ENCODE measurements around the gene VPS8.

Gene VPS8

GRCh38 chr3:184773283-184774186 lies 38.4 kb upstream of the VPS8 start:
- Histone ChIP-seq H3K27me3 (replicated peaks; ENCODE audit: control insufficient read depth, insufficient read depth, low read length) (no peaks in the 10 kb centered on the region), H3K9ac (ENCODE audit: low read length) (peak overlapping the region; percentile 53), H3K36me3 (ENCODE audit: control insufficient read depth, insufficient read depth, low read length, severe bottlenecking) (no peaks in the 10 kb centered on the region), H3K9me3 (ENCODE audit: control insufficient read depth, low read length) (no peaks in the 10 kb centered on the region), H3K4me3 (ENCODE audit: low read length) (peak overlapping the region; percentile 32), H3K4me1 (ENCODE audit: control insufficient read depth, insufficient read depth, low read length) (peaks cover 7% of the 10 kb centered on the region)
- DNase-seq (ENCODE audit: low read depth) = no peak

DNA sequence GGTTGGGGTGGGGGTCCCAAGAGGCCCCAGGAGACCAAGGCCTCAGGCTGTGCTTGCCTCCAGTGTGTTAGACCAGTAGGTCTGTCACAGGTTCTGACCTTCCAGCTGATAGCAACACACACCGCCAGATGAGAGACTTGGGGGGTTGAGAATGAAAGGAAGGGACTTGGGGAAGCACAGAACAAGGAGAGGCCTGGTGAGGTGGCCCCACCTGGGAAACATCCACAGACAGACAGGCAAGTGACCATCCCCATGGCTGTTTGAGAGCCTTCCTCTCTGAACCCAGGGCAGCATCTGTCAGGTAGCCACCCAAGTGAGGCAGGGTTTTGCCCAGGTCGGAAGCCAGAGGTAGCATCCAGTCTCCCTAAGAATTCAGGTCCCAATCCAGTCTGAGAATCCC lies 35.0 kb upstream of the VPS8 start:
- peaks cover 9% of the 10 kb centered on the region for H3K27me3 ChIP-seq (replicated peaks; ENCODE audit: control insufficient read depth, insufficient read depth, low read length)
- no peak for DNase-seq (ENCODE audit: low read depth)
- H3K9me3 ChIP-seq (ENCODE audit: control insufficient read depth, low read length) = no peaks in the 10 kb centered on the region
- H3K4me3 ChIP-seq (ENCODE audit: low read length) = no peak overlapping the region
- H3K4me1 ChIP-seq (ENCODE audit: control insufficient read depth, insufficient read depth, low read length) = peaks cover 7% of the 10 kb centered on the region
- no peaks in the 10 kb centered on the region for H3K36me3 ChIP-seq (ENCODE audit: control insufficient read depth, insufficient read depth, low read length, severe bottlenecking)
- H3K9ac ChIP-seq (ENCODE audit: low read length) = no peak overlapping the region

GRCh38 chr3:184777566-184778356 lies 34.2 kb upstream of the VPS8 start:
- Histone ChIP-seq H3K36me3 (ENCODE audit: control insufficient read depth, insufficient read depth, low read length, severe bottlenecking) (no peaks in the 10 kb centered on the region), H3K9me3 (ENCODE audit: control insufficient read depth, low read length) (no peaks in the 10 kb centered on the region), H3K4me3 (ENCODE audit: low read length) (no peak overlapping the region), H3K9ac (ENCODE audit: low read length) (no peak overlapping the region), H3K27me3 (replicated peaks; ENCODE audit: control insufficient read depth, insufficient read depth, low read length) (peaks cover 9% of the 10 kb centered on the region), H3K4me1 (ENCODE audit: control insufficient read depth, insufficient read depth, low read length) (peaks cover 7% of the 10 kb centered on the region)
- DNase-seq (ENCODE audit: low read depth) = peak; percentile 97

DNA sequence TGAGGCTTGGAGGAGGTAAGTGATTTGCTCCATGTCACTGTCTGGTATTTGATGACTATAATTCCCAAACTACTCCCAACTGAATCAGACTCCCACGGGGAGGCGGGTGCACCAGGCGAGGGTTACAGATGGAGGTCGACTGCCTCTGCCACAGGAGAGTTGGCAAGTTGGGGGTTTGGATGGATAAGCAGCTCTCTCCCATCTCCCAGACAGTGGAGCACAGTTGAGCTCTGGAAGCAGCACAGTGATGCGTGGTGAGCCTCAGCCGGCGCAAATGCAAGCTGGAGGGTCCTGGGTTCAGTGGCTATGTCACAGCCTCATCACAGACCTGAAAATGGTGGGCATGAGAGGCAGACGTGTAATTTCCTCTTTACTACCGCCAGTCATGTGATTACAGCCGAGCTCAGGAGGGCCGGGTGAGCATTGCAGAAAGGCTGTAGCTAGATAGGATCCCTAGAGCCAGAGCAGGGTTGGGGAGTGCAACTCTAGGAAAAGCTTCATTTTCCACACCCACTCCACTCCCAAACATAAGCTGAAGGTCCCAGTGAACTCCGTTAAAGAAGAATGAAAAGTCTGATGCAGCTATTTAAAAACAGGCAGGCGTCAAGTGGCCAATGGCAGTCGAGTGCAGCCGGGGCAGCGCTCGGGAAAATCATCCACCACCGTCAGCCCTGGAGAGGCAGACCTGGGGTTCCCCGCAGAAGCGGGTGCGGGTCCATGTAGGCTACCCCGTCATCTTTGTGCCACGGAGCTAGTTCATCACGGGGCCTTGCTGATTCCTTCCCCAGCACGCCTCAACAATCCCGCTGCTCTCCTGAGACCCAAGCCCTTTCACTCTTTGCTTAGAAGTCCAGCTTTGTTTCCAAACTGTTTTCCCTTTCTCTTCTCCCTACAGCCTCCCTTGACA lies 33.3 kb upstream of the VPS8 start:
- H3K4me1 ChIP-seq (ENCODE audit: control insufficient read depth, insufficient read depth, low read length) = peaks cover under 1% of the 10 kb centered on the region
- peak overlapping the region; percentile 54 for H3K4me3 ChIP-seq (ENCODE audit: low read length)
- no peak for DNase-seq (ENCODE audit: low read depth)
- no peaks in the 10 kb centered on the region for H3K36me3 ChIP-seq (ENCODE audit: control insufficient read depth, insufficient read depth, low read length, severe bottlenecking)
- H3K9ac ChIP-seq (ENCODE audit: low read length) = no peak overlapping the region
- peaks cover 9% of the 10 kb centered on the region for H3K27me3 ChIP-seq (replicated peaks; ENCODE audit: control insufficient read depth, insufficient read depth, low read length)
- no peaks in the 10 kb centered on the region for H3K9me3 ChIP-seq (ENCODE audit: control insufficient read depth, low read length)

- DNase-seq (ENCODE audit: low read depth) = peak; percentile 21
These were observed 30.9 kb upstream of the VPS8 start for GRCh38 chr3:184780981-184781515.

DNA sequence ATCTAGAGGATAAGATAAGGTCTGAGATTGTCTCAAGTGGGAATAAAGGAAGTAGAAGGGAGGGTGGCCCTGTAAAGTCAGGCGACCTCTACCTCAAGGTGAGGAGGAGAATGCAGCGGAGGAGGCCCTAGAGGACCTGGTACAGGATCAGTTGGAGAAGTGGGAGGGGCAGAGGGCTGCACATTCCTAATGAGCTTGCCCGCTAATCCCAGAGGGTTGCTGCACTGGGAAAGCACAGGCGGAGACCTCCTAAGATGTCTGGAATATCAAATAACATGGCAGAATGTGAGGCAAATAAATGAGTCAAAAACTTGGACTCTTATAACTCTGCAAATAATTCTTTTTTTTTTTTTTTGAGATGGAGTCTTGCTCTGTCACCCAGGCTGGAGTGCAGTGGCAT lies 30.2 kb upstream of the VPS8 start:
- H3K9ac ChIP-seq (ENCODE audit: low read length) = no peak overlapping the region
- no peaks in the 10 kb centered on the region for H3K36me3 ChIP-seq (ENCODE audit: control insufficient read depth, insufficient read depth, low read length, severe bottlenecking)
- peaks cover 9% of the 10 kb centered on the region for H3K27me3 ChIP-seq (replicated peaks; ENCODE audit: control insufficient read depth, insufficient read depth, low read length)
- DNase-seq (ENCODE audit: low read depth) = peak; percentile 20
- H3K9me3 ChIP-seq (ENCODE audit: control insufficient read depth, low read length) = no peaks in the 10 kb centered on the region
- H3K4me1 ChIP-seq (ENCODE audit: control insufficient read depth, insufficient read depth, low read length) = peaks cover 14% of the 10 kb centered on the region
- no peak overlapping the region for H3K4me3 ChIP-seq (ENCODE audit: low read length)

More at GRCh38 chr3:184780981-184781515, 30.9 kb upstream of the VPS8 start:
- no peaks in the 10 kb centered on the region for H3K9me3 ChIP-seq (ENCODE audit: control insufficient read depth, low read length)
- no peak overlapping the region for H3K4me3 ChIP-seq (ENCODE audit: low read length)
- H3K36me3 ChIP-seq (ENCODE audit: control insufficient read depth, insufficient read depth, low read length, severe bottlenecking) = no peaks in the 10 kb centered on the region
- H3K27me3 ChIP-seq (replicated peaks; ENCODE audit: control insufficient read depth, insufficient read depth, low read length) = peaks cover 9% of the 10 kb centered on the region
- no peak overlapping the region for H3K9ac ChIP-seq (ENCODE audit: low read length)
- peaks cover 6% of the 10 kb centered on the region for H3K4me1 ChIP-seq (ENCODE audit: control insufficient read depth, insufficient read depth, low read length)

DNA sequence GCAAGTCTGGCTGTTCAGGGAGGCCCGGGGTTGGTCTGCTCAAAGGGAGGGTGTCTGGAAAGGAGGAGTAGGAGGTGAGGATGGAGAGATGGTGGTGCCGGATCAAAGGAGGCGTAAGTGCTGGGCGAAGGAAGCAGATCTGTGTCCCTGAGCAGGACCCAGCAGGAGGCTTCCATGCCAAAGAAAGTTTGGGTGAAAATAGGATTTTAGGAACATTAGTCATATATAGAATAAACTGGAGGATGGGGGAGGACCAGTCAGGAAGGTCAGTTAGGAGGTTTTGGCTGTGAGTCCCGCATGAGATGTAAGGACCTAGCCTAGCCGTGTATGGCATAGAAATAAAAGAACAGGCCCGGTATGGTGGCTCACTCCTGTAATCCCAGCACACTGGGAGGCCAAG lies 28.6 kb upstream of the VPS8 start:
- Histone ChIP-seq H3K4me3 (ENCODE audit: low read length) (no peak overlapping the region), H3K27me3 (replicated peaks; ENCODE audit: control insufficient read depth, insufficient read depth, low read length) (peaks cover 9% of the 10 kb centered on the region), H3K9ac (ENCODE audit: low read length) (no peak overlapping the region), H3K9me3 (ENCODE audit: control insufficient read depth, low read length) (no peaks in the 10 kb centered on the region), H3K4me1 (ENCODE audit: control insufficient read depth, insufficient read depth, low read length) (peaks cover 16% of the 10 kb centered on the region), H3K36me3 (ENCODE audit: control insufficient read depth, insufficient read depth, low read length, severe bottlenecking) (no peaks in the 10 kb centered on the region)
- no peak for DNase-seq (ENCODE audit: low read depth)

DNA sequence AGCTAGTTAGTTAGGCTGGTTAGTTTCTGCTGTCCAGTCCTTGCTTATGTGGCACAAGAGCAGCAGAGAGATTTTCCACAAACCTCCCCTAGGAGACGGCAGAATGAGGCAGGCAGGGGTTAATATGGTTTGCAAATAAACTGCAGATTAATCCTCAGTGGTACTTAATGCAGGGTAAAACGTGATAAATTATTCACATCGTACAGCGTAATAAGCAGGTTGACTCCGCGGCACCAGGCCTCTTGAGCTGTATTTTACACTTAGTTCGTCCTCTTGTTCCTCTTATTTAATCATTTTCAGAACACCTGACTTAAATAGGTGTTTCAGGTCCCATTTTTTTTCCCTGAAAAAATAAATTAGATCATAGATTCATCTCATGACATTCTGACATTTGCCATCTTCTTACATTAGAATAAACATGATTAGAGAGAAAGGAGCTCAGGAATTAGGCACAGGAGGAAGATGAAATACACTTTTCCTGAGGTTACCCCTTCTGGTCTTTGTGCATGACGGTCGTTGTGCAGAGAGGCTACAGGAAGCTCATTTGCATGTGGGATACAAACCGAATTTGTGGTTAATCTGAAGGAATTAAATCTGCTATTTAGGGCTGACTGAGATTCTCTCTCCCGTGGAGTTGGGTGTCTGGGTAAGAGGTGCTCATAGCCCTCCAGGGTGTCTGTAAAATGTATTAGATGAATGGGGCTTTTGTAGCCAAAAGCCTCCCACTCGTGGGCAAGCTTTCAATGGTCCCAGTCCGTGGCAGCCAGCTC lies 27.1 kb upstream of the VPS8 start:
- Histone ChIP-seq H3K9me3 (ENCODE audit: control insufficient read depth, low read length) (no peaks in the 10 kb centered on the region), H3K36me3 (ENCODE audit: control insufficient read depth, insufficient read depth, low read length, severe bottlenecking) (no peaks in the 10 kb centered on the region), H3K9ac (ENCODE audit: low read length) (no peak overlapping the region), H3K27me3 (replicated peaks; ENCODE audit: control insufficient read depth, insufficient read depth, low read length) (peaks cover 4% of the 10 kb centered on the region), H3K4me1 (ENCODE audit: control insufficient read depth, insufficient read depth, low read length) (peaks cover 16% of the 10 kb centered on the region), H3K4me3 (ENCODE audit: low read length) (no peak overlapping the region)
- DNase-seq (ENCODE audit: low read depth) = no peak

DNA sequence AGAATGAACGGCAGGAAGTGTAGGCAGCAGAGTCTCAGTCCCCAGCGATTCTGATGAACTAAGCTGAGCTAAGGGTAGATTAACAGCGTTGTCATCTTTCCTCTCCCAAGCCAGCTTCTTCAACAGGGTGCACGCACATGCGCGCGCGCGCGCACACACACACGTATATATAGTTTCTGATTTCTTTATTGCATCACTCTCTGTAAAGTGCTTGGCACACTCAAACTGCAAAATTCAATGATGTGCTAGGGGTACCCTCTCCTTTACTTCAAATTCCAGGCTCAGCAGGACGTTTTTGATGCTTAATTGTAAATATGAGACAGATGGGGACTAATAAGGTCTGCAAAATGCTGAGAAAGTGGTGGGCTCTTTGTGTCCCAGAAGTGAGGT lies 26.1 kb upstream of the VPS8 start:
- Histone ChIP-seq H3K4me1 (ENCODE audit: control insufficient read depth, insufficient read depth, low read length) (peaks cover 16% of the 10 kb centered on the region), H3K9ac (ENCODE audit: low read length) (peak overlapping the region; percentile 25), H3K4me3 (ENCODE audit: low read length) (peak overlapping the region; percentile 69), H3K9me3 (ENCODE audit: control insufficient read depth, low read length) (no peaks in the 10 kb centered on the region), H3K36me3 (ENCODE audit: control insufficient read depth, insufficient read depth, low read length, severe bottlenecking) (no peaks in the 10 kb centered on the region), H3K27me3 (replicated peaks; ENCODE audit: control insufficient read depth, insufficient read depth, low read length) (no peaks in the 10 kb centered on the region)
- DNase-seq (ENCODE audit: low read depth) = no peak

DNA sequence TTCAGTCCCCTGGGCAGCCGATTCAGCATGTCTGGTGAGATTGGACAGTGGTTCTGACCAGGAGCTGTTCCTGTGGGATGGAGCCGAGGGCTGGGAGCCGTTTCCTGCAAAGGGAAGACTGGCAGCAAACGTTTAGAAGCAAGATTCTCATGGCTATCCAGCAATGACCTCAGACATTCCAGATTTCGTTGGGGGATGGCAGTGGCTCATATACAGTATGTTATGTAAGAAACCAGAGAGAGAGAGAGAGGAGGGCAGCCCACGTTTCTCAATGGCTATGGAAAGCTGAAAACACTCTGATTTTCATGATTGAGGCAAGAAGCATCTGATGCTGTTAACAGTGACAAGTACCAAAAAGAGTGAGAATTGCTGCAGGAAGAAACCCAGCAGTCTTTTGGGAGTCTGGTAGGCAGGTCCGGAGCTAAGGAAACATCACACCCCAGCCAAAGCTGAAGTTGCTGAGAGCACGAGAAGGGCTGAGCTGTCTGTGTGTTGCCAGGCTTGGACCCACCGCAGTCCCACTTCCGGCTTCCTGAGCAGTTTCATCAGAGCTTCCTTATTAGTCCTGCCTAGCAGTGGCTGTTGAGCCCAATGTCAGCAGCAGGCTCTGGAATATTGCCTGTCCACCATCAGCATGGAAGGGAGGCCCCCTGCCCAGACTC lies 25.6 kb upstream of the VPS8 start:
- Histone ChIP-seq H3K27me3 (replicated peaks; ENCODE audit: control insufficient read depth, insufficient read depth, low read length) (no peaks in the 10 kb centered on the region), H3K4me3 (ENCODE audit: low read length) (peak overlapping the region; percentile 69), H3K4me1 (ENCODE audit: control insufficient read depth, insufficient read depth, low read length) (peaks cover 16% of the 10 kb centered on the region), H3K9ac (ENCODE audit: low read length) (peak overlapping the region; percentile 25), H3K9me3 (ENCODE audit: control insufficient read depth, low read length) (no peaks in the 10 kb centered on the region), H3K36me3 (ENCODE audit: control insufficient read depth, insufficient read depth, low read length, severe bottlenecking) (no peaks in the 10 kb centered on the region)
- peak; percentile 35 for DNase-seq (ENCODE audit: low read depth)
